Measurements from ENCODE around the gene HNRNPK. TPM values are rescaled to one million over a fixed set of nuclear protein-coding genes. Genes with fewer than 3 reads are reported as not detected.

Gene HNRNPK
- polyA plus RNA-seq, 1 of the 3 experiments (the other 2 are of a cell fraction): 470 TPM

DNA sequence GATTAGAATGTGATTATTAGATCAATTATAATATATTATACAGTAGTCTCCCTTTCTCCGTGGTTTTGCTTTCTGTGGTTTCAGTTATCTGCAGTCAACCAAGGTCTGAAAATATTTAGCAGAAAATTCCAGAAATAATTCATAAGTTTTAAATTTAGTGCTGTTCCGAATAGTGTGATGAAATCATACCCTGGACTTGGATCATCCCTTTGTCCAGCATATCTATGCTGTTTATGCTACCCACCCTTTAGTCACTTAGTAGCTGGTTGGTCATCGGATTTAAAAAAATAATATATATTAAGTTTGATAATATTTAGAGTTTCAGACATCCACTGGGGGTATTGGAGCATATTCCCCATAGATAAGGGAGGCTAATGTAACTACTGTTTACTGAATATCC, 20.2 kb upstream of the HNRNPK start:
- H3K4me1 ChIP-seq (ENCODE audit: control insufficient read depth in 1 of 2, insufficient read depth in 2 of 2, low read depth in 1 of 2, low read length in 1 of 2): peaks cover 0 to 7% of the 10 kb centered on the region in 2 experiments; a peak in 1 of 4 replicates
- H3K4me3 ChIP-seq (ENCODE audit: low read depth in 2 of 2, low read length in 1 of 2): no peak overlapping the region
- no peak for DNase-seq
- peaks cover 8% of the 10 kb centered on the region for H3F3A ChIP-seq (replicated peaks; ENCODE audit: insufficient read depth)
- peaks cover 27% of the 10 kb centered on the region for H3K79me2 ChIP-seq (ENCODE audit: insufficient read depth)
- 80% methylated on average over 3 of the region's 3 CpGs for WGBS (ENCODE audit: low lambda C conversion rate)
- H3K27ac ChIP-seq (ENCODE audit: low read depth in 2 of 2, low read length in 1 of 2): no peak overlapping the region
- ChIA-PET CTCF (interaction anchor here (1.2 to 1.3 kb wide), 3 partner anchors 15 to 265 kb away, joined by 3 to 4 read pairs (median 3); no protein-coding TSS in a partner anchor), POLR2A (no interaction called here)
- peaks cover 17 to 24% of the 10 kb centered on the region in 2 experiments for H3K36me3 ChIP-seq (replicated peaks in 1 of 2; ENCODE audit: control insufficient read depth in 1 of 2, insufficient read depth in 2 of 2, low read length in 1 of 2)
- H3K9me3 ChIP-seq: no peaks in the 10 kb centered on the region
- H3K9me2 ChIP-seq: no peaks in the 10 kb centered on the region
- no peak overlapping the region for H2AFZ ChIP-seq (ENCODE audit: low read depth)
- H3K9ac ChIP-seq: no peak overlapping the region
- no peaks in the 10 kb centered on the region for H3K27me3 ChIP-seq (ENCODE audit: insufficient read depth)
- H3K4me2 ChIP-seq: no peak overlapping the region
- no peaks in the 10 kb centered on the region for H4K20me1 ChIP-seq (ENCODE audit: insufficient read depth)
- no peak for TF ChIP-seq NRF1 (IDR thresholded peaks at IDR 0.05; ENCODE audit: low read depth, low read length)
- TF ChIP-seq CHD2 (IDR thresholded peaks at IDR 0.05; ENCODE audit: low read length, partially characterized antibody): no peak

DNA sequence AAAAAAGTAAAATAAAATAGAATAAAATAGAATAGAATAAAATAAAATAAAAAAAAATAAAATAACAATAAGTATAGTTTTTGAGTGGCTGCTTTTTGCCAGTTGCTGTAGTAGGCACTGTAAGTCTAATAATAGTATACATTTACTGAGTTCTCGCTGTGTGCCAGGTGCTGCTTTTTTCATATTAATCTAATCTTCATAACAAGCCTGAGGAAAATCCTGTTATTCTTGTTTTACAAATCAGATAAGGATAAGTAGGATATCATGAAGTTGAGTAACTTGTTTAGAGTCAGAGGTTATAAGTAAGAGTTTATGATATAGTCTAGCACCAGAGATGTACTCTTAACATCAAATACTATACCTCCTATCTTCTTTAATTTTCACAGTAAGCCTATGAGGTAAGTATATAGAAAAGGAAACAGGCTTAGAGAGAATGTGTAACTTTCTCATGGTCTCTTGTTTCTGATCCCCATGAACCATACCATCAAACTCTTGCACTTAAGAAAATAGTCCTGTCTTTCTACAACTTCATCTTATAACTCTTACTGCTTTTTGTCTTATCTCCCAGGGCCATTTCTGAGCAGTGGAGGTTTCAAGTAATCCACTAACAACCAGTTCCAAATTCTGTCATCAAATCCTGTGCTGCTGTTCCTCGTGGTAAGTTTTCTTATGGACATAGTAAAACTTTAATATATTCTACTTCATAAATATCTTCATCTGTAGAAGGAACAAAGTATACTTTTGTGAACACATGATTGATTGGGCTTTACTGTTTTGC, 19.3 kb upstream of the HNRNPK start:
- H3K4me1 ChIP-seq (ENCODE audit: control insufficient read depth in 1 of 2, insufficient read depth in 2 of 2, low read depth in 1 of 2, low read length in 1 of 2): peaks cover 0 to 7% of the 10 kb centered on the region in 2 experiments; a peak in 1 of 4 replicates
- H3K27ac ChIP-seq (ENCODE audit: low read depth in 2 of 2, low read length in 1 of 2): peak overlapping the region in 1 of 2 experiments; percentile 16; a peak in 1 of 4 replicates
- H3K27me3 ChIP-seq (ENCODE audit: insufficient read depth): no peaks in the 10 kb centered on the region
- WGBS (ENCODE audit: low lambda C conversion rate): 80% methylated on average over 2 of the region's 2 CpGs
- TF ChIP-seq GABPA (IDR thresholded peaks at IDR 0.05; ENCODE audit: low read depth) (no peak), RXRA (IDR thresholded peaks at IDR 0.05; ENCODE audit: borderline replicate concordance, low read depth) (no peak), FOXM1 (IDR thresholded peaks at IDR 0.05; ENCODE audit: low read depth) (no peak), RCOR1 (IDR thresholded peaks at IDR 0.05; ENCODE audit: low read length) (no peak), GATA2 (CRISPR knock-in tag; IDR thresholded peaks at IDR 0.05) (no peak), FOSL2 (IDR thresholded peaks at IDR 0.05; ENCODE audit: borderline replicate concordance, low read depth) (no peak), EZH2phosphoT487 (IDR thresholded peaks at IDR 0.05; ENCODE audit: borderline replicate concordance, low read depth) (no peak)
- TF ChIP-seq, protein P1, sequence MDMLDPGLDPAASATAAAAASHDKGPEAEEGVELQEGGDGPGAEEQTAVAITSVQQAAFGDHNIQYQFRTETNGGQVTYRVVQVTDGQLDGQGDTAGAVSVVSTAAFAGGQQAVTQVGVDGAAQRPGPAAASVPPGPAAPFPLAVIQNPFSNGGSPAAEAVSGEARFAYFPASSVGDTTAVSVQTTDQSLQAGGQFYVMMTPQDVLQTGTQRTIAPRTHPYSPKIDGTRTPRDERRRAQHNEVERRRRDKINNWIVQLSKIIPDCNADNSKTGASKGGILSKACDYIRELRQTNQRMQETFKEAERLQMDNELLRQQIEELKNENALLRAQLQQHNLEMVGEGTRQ (IDR thresholded peaks at IDR 0.05; ENCODE audit: borderline replicate concordance, low read depth, low read length): no peak
- TF ChIP-seq, protein P2, sequence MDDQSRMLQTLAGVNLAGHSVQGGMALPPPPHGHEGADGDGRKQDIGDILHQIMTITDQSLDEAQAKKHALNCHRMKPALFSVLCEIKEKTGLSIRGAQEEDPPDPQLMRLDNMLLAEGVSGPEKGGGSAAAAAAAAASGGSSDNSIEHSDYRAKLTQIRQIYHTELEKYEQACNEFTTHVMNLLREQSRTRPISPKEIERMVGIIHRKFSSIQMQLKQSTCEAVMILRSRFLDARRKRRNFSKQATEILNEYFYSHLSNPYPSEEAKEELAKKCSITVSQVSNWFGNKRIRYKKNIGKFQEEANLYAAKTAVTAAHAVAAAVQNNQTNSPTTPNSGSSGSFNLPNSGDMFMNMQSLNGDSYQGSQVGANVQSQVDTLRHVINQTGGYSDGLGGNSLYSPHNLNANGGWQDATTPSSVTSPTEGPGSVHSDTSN (IDR thresholded peaks at IDR 0.05): no peak
- TF ChIP-seq, protein P3, sequence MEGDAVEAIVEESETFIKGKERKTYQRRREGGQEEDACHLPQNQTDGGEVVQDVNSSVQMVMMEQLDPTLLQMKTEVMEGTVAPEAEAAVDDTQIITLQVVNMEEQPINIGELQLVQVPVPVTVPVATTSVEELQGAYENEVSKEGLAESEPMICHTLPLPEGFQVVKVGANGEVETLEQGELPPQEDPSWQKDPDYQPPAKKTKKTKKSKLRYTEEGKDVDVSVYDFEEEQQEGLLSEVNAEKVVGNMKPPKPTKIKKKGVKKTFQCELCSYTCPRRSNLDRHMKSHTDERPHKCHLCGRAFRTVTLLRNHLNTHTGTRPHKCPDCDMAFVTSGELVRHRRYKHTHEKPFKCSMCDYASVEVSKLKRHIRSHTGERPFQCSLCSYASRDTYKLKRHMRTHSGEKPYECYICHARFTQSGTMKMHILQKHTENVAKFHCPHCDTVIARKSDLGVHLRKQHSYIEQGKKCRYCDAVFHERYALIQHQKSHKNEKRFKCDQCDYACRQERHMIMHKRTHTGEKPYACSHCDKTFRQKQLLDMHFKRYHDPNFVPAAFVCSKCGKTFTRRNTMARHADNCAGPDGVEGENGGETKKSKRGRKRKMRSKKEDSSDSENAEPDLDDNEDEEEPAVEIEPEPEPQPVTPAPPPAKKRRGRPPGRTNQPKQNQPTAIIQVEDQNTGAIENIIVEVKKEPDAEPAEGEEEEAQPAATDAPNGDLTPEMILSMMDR (IDR thresholded peaks at IDR 0.05): no peak
- TF ChIP-seq, protein P4, sequence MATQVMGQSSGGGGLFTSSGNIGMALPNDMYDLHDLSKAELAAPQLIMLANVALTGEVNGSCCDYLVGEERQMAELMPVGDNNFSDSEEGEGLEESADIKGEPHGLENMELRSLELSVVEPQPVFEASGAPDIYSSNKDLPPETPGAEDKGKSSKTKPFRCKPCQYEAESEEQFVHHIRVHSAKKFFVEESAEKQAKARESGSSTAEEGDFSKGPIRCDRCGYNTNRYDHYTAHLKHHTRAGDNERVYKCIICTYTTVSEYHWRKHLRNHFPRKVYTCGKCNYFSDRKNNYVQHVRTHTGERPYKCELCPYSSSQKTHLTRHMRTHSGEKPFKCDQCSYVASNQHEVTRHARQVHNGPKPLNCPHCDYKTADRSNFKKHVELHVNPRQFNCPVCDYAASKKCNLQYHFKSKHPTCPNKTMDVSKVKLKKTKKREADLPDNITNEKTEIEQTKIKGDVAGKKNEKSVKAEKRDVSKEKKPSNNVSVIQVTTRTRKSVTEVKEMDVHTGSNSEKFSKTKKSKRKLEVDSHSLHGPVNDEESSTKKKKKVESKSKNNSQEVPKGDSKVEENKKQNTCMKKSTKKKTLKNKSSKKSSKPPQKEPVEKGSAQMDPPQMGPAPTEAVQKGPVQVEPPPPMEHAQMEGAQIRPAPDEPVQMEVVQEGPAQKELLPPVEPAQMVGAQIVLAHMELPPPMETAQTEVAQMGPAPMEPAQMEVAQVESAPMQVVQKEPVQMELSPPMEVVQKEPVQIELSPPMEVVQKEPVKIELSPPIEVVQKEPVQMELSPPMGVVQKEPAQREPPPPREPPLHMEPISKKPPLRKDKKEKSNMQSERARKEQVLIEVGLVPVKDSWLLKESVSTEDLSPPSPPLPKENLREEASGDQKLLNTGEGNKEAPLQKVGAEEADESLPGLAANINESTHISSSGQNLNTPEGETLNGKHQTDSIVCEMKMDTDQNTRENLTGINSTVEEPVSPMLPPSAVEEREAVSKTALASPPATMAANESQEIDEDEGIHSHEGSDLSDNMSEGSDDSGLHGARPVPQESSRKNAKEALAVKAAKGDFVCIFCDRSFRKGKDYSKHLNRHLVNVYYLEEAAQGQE (IDR thresholded peaks at IDR 0.05; ENCODE audit: low read depth, low read length): no peak
- no peaks in the 10 kb centered on the region for H3K9me3 ChIP-seq
- no peak for DNase-seq
- no peak overlapping the region for H3K4me2 ChIP-seq
- H4K20me1 ChIP-seq (ENCODE audit: insufficient read depth): no peaks in the 10 kb centered on the region
- no peaks in the 10 kb centered on the region for H3K9me2 ChIP-seq
- H3K9ac ChIP-seq: no peak overlapping the region; the same call in 1 of the 2 replicates
- peaks cover 8% of the 10 kb centered on the region for H3F3A ChIP-seq (replicated peaks; ENCODE audit: insufficient read depth)
- no peak overlapping the region for H3K4me3 ChIP-seq (ENCODE audit: low read depth in 2 of 2, low read length in 1 of 2)
- peaks cover 17 to 24% of the 10 kb centered on the region in 2 experiments for H3K36me3 ChIP-seq (replicated peaks in 1 of 2; ENCODE audit: control insufficient read depth in 1 of 2, insufficient read depth in 2 of 2, low read length in 1 of 2)
- POLR2A ChIA-PET: no interaction called here
- H2AFZ ChIP-seq (ENCODE audit: low read depth): no peak overlapping the region
- H3K79me2 ChIP-seq (ENCODE audit: insufficient read depth): peaks cover 35% of the 10 kb centered on the region
- CTCF ChIA-PET: interaction anchor here (0.6 to 1.3 kb wide), 2 partner anchors 173 to 261 kb away, joined by 3 read pairs; no protein-coding TSS in a partner anchor

Data from SK-N-SH (cell line).